Stimulated activated CD4-positive, alpha-beta T cell treated with anti-CD3 and anti-CD28 coated beads, Interleukin-15, amount 100 ng/mL, for 48 hours (primary cell): ENCODE measurements around the gene ZMYND8.

ENCODE experiments used
- DNase-seq, 2 donors: peaks; one replicate each; pipeline ENCODE4 v3.0.0-alpha.2; 2020; ENCODE audit warnings: low read depth in 2 of 2

ZMYND8 gene

DNA sequence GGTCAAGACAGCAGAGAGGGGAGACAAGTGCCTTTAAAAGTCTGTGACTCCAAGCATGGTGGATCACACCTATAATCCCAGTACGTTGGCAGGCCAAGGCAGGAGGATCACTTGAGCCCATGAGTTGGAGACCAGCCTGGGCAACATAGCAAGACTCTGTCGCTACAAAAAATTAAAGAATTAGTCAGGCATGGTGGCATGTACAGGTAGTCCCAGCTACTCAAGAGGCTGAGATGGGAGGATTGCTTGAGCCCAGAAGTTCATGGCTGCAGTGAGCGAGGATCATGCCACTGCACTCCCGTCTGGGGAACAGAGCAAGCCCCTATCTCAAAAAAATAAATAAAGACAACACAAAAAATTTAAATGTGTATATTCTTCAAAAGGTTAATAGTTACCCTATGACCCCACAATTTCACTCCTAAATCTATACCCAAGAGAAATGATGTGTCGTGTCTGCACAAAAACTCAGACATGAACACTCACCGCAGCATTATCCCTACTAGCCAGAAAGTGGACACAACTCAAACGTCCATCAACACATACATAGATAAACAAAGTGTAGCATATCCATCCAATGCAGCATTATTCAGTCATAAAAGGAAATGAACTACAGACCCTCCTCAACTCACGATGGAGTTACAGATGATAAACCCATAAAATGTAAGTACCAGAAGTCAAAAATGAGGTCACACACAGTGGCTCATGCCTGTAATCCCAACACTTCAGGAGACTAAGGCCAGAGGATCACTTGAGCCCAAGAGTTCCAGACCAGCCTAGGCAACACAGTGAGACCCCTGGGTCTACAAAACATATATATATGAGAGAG is 23.9 kb downstream of the ZMYND8 start:
- no peak for DNase-seq

DNA sequence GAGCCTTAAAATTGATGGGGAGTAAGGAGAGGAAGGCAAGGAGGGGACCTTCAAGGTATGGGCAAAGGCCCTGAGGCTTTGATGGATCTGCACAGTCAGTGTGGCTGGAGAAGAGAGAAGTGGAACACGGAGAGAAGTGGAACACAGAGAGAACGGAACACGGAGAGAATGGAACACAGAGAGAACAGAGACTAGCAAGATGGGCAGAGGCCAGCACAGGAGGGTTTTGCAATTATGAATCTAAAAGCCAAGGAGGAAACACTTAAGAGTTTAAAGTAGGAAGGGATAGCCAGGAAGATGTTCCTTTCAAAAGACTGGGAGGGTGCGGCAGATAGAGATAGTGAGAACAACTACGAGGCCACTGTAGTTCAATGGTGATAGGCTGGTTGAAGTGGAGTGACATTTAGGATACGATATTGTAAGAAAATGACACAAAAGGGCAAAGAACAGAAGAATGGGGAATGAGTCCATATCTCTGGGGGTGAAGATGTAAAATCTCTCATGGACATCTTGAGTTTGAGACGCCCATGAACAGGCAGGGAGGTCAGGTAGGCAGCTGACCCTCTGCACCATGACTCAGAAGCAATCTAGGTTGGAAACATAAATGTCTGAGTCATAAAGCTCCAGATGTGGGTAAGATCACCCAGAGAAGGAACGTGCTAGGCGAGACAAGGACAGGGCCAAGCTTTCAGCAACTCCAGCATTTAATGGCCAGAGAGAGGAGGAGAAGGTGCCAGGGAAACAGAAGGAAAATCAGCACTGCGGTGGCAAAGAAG is 25.4 kb downstream of the ZMYND8 start:
- DNase-seq: no peak

DNA sequence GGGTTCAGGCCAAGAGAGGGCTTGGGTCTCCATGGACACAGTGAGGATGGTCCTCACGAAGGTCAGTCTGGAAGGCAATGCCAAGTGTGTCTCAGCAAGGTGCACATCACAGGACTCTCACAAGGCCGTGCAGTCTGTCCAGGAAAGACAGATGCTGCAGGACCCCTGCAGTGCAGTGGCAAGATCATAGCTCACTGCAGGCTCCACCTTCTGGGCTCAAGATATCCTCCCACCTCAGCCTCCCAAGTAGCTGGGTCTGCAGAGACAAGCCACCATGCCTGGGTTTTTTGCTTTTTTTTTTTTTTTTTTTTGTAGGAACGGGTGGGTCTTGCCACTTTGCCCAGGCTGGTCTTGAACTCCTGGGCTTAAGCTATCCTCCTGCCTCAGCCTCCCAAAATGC is 26.4 kb downstream of the ZMYND8 start:
- no peak for DNase-seq

DNA sequence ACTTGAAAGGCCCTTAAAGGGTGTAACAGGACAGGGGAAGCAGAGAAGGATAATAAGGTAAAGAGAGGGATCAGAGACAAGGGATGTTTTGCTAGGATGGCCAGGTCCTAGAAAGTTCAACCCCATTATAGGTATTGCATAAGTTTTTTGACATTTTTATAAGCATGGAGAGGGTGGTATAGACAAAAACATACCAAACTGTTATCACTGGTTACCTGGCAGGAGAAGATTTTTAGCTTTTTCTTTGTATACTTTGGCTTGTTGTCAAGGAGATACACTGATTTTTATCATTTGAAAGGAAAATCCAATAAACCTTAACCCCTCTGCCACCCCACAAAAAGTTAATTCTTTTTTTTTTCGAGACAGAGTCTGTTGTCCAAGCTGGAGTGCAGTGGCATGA is 28.4 kb downstream of the ZMYND8 start:
- no peak for DNase-seq

DNA sequence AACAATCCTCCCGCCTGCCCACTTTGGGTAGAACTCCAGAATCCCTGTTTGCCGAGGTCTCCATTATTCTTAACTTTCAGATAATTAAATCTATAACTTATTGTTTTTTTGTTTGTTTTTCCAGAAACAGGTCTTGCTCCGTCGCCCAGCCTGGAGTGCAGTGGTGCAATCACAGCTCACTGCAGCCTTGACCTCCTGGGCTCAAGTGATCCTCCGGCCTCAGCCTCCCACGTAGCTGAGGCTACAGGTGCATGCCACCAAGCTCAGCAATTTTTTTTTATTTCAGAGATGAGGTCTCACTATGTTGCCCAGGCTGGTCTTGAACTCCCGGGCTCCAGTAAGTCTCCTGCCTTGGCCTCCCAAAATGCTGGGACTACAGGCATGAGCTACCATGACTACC is 28.8 kb downstream of the ZMYND8 start:
- no peak for DNase-seq

DNA sequence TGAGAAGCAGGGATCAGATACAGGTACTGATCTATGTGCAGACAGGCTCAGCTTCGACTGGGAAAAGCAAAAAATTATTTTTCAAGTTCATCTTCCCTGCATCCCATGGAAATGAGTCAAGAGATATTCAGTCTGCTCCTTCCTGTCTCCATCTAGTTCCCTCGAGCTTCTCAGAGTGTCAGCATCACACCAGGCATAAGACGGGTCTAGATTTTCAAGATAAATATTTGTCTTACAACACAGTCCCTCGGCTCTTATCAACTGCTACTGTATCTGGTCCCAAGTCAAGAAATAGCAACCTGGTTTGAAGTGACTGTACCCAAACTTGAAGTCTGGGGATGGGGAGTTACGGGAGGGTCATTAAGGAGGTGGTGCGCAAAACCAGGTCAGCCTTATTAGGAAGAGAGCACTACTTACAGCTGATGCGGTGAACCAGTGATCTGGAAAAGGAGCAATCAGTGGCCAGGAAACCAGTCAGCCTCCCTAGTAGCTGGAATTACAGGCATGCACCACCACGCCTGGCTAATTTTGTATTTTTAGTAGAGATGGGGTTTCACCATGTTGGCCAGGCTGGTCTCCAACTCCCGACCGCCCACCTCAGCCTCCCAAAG is 29.7 kb downstream of the ZMYND8 start:
- no peak for DNase-seq

DNA sequence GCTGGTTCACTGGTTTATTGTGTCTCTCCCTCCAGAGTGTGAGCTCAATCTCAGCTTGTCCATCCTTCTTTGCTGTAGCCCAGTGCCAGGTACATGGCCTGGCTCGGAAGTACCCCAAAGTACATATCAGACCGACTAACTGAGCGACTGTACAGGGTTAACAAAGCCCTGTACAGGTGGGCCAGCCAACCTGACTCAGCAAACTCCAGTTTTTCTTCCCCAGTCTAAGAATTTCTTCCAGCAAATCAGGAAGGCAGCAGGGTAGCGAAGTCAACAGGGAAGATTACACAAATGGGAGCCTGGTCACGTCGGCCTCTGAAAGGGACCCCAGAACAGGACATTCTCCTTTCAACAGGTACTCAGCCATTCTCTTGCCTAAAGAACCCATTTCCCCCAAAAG is 31.3 kb downstream of the ZMYND8 start:
- DNase-seq: no peak

DNA sequence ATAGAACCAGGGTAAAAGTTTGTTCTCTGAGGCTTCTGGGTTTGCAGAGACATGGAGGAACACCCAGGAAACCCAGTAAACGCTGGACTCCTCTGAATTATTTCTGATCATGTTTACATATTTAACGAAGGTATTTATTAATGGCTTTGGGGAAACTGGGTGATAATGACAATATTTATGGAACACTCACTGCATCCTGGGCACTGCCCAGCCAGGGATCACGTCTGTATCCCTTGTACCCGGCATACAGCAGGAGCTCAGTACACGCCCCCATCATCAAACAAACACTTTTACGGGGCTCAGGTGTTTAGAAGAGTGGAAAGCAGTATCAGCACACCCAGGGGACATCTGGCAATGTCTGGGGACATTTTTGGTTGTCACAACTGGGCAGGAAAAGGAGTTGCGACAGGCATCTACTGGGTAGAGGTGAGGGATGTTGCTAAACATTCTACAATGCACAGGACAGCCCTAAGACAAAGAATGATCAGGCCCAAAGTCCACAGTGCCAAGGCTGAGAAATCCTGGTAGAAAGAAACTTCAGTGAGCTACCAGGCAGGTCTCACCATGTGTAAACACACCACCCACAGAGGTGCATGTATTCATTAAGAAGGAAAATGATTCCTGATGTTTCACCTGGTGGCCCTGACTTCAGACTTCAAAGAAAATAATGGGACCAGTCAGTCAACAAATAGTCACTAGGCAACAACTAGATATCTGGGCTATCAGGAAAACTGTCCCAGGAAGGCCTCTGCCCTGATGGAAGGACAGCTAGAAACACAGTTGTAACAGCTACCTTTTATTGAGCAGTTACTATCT is 35.3 kb downstream of the ZMYND8 start:
- no peak for DNase-seq

DNA sequence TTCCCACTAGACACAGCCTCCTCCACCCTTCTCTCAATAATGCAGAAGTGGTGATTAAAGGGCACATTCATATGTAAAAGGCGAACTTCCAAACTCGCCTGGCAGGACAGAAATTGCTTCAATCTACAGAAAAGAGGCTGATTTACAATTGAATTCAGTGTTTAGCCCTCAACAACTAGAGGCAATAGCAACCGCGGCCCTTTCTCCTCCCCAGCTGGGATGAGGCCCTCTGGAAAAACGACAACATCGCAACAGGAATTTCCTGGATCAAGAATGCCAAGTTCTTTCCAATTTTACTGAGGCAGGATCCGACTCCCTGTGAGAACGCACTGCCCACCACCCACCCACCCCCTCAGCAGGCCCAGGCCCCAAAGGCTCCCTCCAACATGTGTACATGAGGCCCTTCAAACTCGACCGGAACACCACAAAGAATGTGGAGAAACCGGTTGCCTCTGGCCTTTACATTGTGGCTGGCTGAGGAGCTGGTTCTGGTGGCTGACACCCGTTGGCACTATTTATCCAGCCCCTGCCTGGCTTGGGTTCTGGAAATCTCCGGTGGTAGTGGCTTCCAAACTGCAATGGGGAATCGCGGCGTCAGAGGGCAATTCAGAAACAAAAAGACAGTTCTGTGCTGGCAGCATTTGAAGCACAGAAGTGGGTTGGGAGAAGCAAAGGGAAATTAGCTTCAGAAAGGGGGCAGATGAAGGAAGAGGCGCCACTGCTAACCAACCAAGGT is 36.8 kb downstream of the ZMYND8 start:
- DNase-seq: no peak

DNA sequence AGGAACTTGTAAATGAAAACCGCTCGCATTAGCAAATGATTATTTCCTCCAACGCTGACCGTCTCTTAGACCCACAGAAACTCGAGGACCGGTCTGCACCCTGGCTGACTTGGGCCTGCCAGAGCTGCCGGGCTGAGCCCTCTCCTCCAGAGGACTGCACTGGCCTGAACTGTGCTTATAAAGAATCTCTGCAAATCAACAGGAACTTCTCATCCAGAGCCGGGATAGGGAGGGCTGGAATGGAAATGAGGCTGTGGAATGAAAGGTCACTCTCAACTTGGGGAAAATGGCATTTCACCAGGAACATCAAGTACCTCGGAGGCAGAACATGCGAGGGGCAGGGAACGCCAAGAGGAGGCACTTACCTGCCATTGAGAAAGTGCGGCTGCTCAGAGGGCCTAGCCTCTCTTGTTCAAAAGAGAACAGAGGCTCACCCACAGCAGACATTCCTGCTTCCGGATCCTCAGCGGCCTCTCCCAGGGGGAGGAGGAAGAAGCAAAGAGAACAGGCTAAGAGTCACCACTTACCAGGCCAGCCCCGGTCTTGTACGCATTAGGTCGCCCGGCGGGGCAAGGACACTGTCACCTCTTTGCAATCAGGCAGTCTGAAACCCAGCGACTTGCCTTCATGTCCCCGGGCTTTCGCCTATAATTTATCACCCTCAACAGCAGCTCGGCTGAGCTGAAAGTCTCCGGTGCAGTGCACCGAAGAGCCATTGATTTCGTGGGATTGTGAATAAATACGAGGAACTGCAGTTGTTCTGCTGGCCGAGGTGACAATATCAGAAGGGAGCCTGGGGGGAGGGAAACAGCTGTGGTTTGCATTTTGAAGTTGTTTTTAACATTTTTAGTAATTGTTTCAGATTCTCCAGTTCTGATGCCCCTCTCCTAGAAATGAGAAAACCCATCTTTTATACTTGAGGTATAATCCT is 37.6 kb downstream of the ZMYND8 start:
- DNase-seq: no peak

DNA sequence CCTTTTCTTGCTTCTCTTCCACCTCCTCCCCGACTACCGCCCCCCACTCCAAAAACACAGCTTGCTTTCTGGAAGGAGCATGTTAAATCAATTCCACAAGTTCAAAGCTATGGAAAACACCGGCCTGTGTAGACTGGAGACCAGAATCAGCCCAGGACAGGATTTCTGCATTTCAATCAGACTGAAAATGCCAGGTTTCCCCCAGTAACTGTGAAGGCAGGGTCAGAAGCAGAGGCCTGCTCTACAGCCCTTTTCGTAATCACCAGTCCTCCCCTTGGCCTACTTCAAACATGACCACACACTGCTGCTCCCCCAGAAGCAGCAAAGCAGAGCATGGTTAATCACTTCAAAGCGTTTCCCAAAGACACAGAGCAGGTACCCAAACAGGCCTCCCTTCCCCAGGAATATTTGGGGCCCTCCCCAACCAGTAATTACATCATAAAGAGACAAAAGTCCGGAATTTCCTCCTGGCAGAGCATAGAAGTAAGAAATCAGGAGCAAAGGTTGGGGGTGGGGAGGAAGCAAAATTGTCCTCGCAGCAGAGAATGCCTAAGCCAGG is 38.4 kb downstream of the ZMYND8 start:
- no peak for DNase-seq

DNA sequence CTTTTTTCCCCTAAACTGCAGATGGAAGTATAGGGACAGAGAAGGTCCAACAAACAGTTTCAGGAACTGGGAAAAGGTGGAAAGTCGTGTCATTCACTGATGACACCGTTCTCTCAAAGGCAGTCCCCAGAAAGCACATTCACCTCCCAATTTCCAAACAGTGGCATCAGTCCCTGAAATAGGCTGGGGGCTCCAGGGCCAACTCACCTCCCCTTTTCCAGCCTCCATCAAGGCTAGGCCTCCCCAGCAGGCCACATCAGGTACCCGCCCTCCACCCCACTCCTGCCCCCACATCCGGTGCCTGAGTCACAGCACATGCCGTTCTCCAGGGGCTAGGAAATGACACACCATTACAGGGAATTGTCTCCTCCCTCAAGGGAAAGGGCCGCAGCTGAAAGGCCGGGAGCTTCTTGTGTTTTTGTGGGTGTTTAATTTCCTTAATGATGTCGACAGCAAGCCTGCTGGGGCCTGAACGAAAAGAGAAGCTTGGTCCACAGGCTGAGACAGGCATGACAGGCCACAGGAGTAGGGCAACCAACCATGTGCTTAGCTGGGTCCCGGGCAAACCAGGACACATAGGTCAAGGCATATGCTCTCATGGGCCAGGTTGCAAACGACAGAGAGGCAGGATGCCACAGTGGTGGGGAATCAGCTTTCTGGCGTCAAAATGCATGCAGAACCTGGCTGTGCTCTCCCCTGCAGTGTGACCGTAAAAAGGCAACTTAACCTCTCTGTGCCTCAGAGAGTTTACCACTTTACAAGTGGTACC is 39.2 kb downstream of the ZMYND8 start:
- peak; percentile 42 to 61 for DNase-seq

DNA sequence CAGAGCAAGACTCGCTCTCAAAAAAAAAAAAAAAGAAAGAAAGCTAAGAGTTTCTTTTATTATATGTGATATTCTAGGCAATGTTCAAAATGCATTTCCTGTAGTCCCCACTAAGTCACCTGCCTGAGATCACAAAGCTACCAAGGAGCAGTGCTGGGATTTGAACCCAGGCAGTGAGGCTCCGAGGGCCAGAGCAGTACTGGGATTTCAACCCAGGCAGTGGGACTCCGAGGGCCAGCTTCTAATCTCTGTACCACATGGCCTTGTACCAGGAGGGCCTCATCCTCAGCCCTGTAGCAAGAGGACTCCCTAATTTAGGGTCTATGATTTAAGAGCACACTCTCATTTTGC is 39.7 kb downstream of the ZMYND8 start:
- no peak for DNase-seq

DNA sequence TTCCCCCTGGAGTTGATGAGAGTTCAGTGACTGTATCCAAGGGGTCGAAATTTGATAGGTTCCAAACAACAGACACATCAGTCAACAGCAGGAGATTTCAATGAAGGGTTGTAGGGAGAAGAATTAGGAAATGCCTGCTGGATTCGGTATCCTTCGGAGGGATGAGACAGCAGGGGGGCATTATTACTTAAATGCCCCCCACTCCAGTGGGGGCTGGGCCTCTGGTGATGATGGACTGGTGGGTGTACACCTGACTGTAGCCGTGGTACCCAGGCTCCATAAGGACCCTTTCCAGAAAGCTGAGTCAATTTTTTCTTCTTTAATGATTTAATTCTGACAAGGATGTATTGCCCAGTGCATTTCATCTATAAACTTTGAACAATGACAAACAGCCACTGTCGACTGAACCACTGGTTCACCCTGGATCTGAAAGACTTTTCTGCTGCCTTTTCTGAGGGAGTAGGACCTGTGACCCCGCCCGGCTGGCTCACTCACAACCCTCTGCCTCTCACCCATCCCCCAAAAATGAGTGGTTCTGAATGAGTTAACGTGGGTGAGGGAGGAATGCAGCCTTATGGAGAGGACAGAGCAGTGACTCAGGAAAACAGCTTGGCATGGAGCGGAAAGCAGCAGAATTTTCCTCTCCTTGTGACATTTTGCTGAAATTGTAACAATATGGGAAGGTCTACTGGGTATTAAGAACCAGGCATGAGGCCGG is 41.0 kb downstream of the ZMYND8 start:
- no peak for DNase-seq

DNA sequence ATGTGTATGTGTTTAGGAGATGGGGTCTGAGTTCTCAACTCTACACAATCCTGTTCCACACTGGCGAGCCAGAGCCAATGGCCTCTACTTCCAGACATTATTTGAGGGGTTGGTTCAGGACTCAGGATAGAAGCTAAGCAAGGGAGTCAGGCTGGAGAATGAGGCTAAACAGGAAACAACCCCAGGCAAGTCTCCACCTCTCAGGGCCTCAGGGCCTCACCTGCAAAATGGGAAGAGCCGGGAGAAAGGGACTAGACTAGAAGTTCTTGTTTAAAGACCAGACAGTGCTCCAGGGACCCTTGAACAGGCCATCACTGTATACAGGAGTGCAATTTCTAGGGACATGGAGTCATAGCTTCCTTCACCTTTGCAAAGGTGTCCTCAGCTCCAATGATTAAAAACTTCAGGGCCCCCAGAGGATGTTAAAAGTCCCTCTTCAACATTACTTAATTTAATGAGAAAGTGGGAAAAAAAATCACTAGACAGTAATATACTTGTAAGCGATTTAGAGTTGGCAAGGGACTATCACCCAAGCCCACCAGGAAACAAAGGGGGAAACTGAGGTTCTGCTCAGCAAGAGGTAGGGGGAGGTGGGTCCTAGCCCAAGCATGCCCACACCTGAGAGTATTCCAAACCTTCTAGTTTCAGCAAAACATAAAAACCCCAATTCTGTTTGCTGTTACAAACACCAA is 41.7 kb downstream of the ZMYND8 start:
- DNase-seq: no peak

DNA sequence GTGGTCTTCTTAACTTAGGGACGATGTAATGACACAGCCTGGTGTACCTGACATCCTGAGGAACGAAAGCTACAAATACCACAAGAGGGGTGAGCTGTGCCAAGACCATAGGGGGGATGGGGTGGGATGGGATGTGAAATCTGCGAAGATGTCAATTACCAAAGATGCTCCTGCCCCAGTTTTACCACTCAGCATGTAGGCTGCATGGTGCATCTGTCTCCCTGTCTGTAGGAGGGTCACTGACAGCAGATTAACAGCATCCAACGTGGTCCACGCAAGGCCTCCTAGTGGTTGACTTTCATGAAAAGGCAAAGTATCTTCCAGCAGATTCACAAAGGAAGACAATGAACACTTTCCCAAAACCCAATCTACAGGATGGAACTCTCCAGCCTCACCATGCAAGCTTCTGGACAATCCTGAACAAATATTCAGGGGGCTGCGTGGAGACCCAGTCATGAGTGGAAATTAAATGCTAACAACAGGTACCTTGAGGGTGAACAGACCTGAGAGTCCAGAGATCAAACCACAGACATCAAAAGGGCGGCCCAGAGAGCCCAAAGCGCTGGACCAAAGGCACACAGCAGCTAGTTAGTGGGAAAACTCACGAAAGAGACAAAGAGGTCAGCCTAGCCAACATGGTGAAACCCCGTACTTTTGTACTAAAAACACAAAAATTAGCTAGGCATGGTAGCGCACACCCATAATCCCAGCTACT is 44.4 kb downstream of the ZMYND8 start:
- DNase-seq: no peak

DNA sequence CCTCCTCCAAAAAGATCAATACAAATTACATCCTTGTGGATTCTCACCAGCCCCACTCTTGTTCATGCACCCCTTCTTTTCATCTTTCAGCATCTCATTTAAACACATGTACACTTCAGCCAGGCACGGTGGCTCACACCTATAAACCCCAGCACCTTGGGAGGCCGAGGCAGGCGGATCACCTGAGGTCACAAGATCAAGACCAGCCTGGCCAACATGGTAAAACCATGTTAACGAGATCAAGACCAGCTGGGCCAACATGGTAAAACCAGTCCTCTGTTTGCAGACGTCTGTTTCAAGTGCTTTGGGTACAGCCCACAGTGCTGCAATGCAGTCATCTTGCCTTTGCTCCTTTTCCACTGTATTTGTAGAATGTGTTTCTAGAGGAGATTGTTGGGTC is 45.3 kb downstream of the ZMYND8 start:
- no peak for DNase-seq
